ENCODE data around the gene LTBP3.

DNA sequence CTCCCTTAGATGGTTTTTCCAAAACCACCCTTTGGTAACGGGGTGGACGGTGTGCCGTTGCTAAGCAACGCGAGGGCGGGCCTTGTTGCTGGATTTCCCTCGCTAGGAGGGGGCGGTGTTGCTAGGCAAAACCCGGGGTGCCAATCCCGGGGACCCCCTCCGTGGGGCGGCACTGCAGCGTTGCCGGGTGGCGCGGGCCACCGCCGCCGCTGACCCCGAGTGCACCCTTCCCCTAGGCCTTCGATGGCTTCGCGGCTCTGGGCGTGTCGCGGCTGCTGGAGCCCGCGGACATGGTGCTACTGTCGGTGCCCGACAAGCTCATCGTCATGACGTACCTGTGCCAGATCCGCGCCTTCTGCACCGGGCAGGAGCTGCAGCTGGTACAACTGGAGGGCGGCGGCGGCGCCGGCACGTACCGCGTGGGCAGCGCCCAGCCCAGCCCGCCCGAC is 26.6 kb upstream of the LTBP3 start:
- TF ChIP-seq POLR2A (IDR thresholded peaks at IDR 0.05) = no peak
- TF ChIP-seq, protein P1, sequence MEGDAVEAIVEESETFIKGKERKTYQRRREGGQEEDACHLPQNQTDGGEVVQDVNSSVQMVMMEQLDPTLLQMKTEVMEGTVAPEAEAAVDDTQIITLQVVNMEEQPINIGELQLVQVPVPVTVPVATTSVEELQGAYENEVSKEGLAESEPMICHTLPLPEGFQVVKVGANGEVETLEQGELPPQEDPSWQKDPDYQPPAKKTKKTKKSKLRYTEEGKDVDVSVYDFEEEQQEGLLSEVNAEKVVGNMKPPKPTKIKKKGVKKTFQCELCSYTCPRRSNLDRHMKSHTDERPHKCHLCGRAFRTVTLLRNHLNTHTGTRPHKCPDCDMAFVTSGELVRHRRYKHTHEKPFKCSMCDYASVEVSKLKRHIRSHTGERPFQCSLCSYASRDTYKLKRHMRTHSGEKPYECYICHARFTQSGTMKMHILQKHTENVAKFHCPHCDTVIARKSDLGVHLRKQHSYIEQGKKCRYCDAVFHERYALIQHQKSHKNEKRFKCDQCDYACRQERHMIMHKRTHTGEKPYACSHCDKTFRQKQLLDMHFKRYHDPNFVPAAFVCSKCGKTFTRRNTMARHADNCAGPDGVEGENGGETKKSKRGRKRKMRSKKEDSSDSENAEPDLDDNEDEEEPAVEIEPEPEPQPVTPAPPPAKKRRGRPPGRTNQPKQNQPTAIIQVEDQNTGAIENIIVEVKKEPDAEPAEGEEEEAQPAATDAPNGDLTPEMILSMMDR (IDR thresholded peaks at IDR 0.05) = no peak
